Upper lobe of right lung (tissue), 1 donor: ENCODE results near the gene FMN1. TPM values are rescaled to one million over a fixed set of nuclear protein-coding genes. Genes with fewer than 3 reads are reported as not detected.

Experiments
- ATAC-seq: fragments of 200-7000 bp; cut with Tn5 transposase; one replicate; pipeline ENCODE4 v1.9.1; 2020; ENCODE audit warnings: mild to moderate bottlenecking, moderate library complexity
- DNase-seq: peaks from one replicate; pipeline ENCODE4 v3.0.0-alpha.2; 2020
- H3K27ac ChIP-seq: fragments of 200-600 bp; one replicate; pipeline ENCODE4 v1.8.0; 2022
- H3K27me3 ChIP-seq: fragments of 200-600 bp; one replicate; pipeline ENCODE4 v1.8.0; 2022; ENCODE audit warnings: mild to moderate bottlenecking
- H3K36me3 ChIP-seq: fragments of 200-600 bp; one replicate; pipeline ENCODE4 v1.8.0; 2022
- H3K4me1 ChIP-seq: fragments of 200-600 bp; one replicate; pipeline ENCODE4 v1.8.0; 2022
- H3K4me3 ChIP-seq: fragments of 200-600 bp; one replicate; pipeline ENCODE4 v1.8.0; 2022; ENCODE audit warnings: mild to moderate bottlenecking
- H3K9me3 ChIP-seq: fragments of 200-600 bp; one replicate; pipeline ENCODE4 v1.8.0; 2022
- intact Hi-C: fragments of 100-400 bp; cut with DNase I; formaldehyde crosslinking; loops from one replicate; pipeline ENCODE4 v1.11.0; 2022
- total RNA-seq: library from RNA; stranded (reverse); fragmentation: NEBNext Ultra II Directional; extraction: Animal tissue kit (Norgen Biotek cat#: 25700); gene quantifications from one replicate; pipeline ENCODE4 v1.2.1, GENCODE V29; 2021
- TF ChIP-seq, protein P1 (sequence below): fragments of 200-600 bp; IDR thresholded peaks from one replicate; pipeline ENCODE4 v1.8.0; 2022; ENCODE audit warnings: antibody characterized with exemption
- donor health status: DM: no; HTN: yes; CAD: no; lungs with severe emphysema.

The FMN1 gene
- total RNA-seq, 1 donor from 2014 or later, result 33.5 TPM

DNA sequence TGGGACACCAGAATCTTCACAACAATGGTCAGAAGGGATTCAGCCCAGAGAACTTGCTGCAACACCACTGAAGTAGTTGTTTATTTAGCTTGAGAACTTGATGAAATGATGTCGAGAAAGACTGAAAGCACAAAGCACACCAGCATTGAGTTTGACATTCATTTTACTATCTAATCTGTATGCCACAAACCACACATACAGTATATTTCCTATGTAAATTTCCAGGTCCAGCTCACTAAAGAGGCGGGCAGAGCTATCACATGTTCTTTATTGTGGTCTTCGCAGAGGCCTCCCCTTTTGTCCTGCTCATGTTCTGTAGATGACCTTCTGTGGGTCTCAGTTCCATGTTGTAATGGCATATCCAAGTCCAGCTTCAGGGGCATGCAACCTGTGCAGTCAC lies 10.4 kb upstream of the FMN1 start:
- no peaks in the 10 kb centered on the region for H3K9me3 ChIP-seq
- no peaks in the 10 kb centered on the region for H3K36me3 ChIP-seq
- no peaks in the 10 kb centered on the region for H3K27me3 ChIP-seq
- no peak overlapping the region for H3K27ac ChIP-seq
- H3K4me3 ChIP-seq, result no peak overlapping the region
- ATAC-seq (no peak), DNase-seq (no peak)
- no peaks in the 10 kb centered on the region for H3K4me1 ChIP-seq
- intact Hi-C loops, result no loop called here
- TF ChIP-seq, protein P1, sequence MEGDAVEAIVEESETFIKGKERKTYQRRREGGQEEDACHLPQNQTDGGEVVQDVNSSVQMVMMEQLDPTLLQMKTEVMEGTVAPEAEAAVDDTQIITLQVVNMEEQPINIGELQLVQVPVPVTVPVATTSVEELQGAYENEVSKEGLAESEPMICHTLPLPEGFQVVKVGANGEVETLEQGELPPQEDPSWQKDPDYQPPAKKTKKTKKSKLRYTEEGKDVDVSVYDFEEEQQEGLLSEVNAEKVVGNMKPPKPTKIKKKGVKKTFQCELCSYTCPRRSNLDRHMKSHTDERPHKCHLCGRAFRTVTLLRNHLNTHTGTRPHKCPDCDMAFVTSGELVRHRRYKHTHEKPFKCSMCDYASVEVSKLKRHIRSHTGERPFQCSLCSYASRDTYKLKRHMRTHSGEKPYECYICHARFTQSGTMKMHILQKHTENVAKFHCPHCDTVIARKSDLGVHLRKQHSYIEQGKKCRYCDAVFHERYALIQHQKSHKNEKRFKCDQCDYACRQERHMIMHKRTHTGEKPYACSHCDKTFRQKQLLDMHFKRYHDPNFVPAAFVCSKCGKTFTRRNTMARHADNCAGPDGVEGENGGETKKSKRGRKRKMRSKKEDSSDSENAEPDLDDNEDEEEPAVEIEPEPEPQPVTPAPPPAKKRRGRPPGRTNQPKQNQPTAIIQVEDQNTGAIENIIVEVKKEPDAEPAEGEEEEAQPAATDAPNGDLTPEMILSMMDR, result no peak

DNA sequence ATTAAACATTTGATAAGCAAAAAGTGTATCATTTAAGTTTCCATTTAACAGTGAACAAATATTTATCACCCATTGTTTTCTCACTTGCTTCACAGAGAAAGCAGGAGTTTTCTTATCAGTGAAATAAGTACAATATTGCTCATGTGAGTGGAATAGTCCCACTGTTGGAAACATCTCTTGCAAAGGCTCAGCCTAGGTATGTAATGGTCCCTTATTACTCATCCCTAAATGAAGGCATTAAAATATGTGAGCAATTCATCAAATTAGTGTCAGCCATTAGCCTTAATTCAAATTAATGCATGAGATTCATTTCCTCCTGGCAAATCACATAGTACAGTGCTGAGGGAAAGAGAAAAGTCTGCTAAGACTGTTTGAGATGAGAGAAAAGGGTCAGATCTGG lies 9.6 kb upstream of the FMN1 start:
- intact Hi-C loops, result no loop called here
- Histone ChIP-seq H3K4me3 (no peak overlapping the region), H3K36me3 (no peaks in the 10 kb centered on the region), H3K27ac (no peak overlapping the region), H3K4me1 (no peaks in the 10 kb centered on the region), H3K9me3 (no peaks in the 10 kb centered on the region), H3K27me3 (no peaks in the 10 kb centered on the region)
- DNase-seq (no peak), ATAC-seq (no peak)
- TF ChIP-seq, protein P1, result no peak

DNA sequence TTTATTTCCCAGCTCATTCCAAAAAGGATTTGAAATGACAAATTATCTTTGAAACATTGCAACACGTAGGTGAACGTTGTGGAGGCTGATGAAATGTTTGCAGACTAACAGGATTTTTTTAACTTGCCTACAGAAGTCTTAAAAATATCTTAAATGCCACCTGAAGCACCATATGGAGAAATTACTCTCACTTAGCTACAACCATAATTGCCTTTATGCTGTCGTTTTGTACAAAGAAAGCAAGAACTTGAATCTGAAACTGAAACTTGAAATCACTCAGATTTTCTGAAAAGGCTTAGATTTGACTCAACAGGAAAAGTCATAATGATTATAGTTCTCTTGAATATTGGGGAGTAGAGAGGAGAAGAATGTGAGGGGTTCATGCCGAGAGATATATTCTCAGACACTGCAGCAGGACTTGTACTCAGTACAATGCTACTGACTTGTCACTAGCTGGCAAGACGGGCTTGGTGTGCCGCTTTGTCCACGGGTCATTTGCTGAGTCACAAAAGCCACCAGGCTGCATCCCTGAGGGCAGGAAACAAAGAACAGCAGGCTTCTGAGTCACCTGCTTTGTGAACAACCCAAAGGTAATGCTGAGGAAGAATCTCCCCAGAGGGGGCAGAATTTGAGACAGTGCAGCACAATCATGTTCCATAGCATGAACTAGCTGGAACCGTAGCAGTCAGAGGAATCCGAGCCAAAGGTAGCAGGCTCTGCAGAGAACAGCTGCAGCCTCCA lies 7.1 kb upstream of the FMN1 start:
- TF ChIP-seq, protein P1, result peak; percentile 14
- ATAC-seq, result peak; percentile 91
- DNase-seq, result peak; percentile 74
- Histone ChIP-seq H3K4me3 (peak overlapping the region; percentile 36), H3K9me3 (no peaks in the 10 kb centered on the region), H3K4me1 (no peaks in the 10 kb centered on the region), H3K27me3 (no peaks in the 10 kb centered on the region), H3K36me3 (no peaks in the 10 kb centered on the region), H3K27ac (peak overlapping the region; percentile 9)
- intact Hi-C loops, result no loop called here

DNA sequence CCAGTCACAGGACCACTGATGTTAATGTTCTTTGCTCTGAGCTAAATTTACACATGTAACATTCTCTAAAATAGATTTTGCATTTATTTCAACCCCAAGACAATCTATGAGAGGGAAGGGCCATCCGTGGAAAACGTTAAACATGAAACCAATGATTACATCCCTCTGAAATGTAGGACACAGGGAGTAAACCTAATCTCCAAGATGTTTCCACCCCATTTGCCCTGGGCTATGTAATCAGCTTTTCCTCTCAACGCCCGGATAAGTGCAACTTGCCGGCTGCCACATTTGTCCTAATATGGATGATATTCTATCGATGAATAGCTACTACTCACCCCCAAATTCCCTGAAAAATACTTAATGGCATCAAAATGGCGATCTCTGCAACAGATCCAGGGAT lies 6.4 kb upstream of the FMN1 start:
- TF ChIP-seq, protein P1, result no peak
- Histone ChIP-seq H3K4me3 (no peak overlapping the region), H3K27me3 (no peaks in the 10 kb centered on the region), H3K4me1 (no peaks in the 10 kb centered on the region), H3K9me3 (no peaks in the 10 kb centered on the region), H3K36me3 (no peaks in the 10 kb centered on the region), H3K27ac (no peak overlapping the region)
- intact Hi-C loops, result no loop called here
- DNase-seq (no peak), ATAC-seq (no peak)

DNA sequence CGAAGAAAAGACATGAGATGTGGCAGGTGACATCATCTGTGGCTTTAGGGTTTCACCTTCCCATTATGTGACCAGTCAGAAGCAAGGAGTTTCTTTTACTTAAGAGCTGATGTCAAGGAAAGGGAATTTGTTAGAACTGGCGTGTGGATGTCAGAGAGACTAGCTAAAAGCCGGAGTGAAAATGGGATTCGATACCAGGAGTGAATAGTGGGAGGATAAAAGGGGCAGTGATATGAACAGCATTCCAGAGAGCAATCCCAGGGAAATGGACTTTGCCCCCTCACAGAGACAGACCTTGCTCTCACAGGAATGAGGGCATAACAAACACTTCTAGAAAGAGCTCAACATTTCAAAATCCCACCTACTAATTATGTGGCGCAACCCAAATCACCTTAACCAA lies 5.9 kb upstream of the FMN1 start:
- H3K4me3 ChIP-seq, result no peak overlapping the region
- no peak for DNase-seq
- intact Hi-C loops, result no loop called here

More for the DNA sequence above, 5.9 kb upstream of the FMN1 start:
- Histone ChIP-seq H3K36me3 (no peaks in the 10 kb centered on the region), H3K27ac (no peak overlapping the region), H3K4me1 (no peaks in the 10 kb centered on the region), H3K9me3 (no peaks in the 10 kb centered on the region), H3K27me3 (no peaks in the 10 kb centered on the region)
- TF ChIP-seq, protein P1, result no peak
- no peak for ATAC-seq
